Hematopoietic multipotent progenitor cell (in vitro differentiated cells): ENCODE results near the gene SSH2. TPM values are rescaled to one million over a fixed set of nuclear protein-coding genes. Genes with fewer than 3 reads are reported as not detected.
"Not testable (repeated sequence)": the region's sequence is repeated elsewhere in the genome, so short reads cannot be mapped to it uniquely, and the experiment has no call there.

Experiments used
- DNase-seq, 3 donors: peaks; one replicate each; pipeline ENCODE4 v3.0.0-alpha.2; 2011 to 2015; ENCODE audit warnings: low read depth in 2 of 3, low spot score in 2 of 3
- total RNA-seq: library from RNA; depleted of rRNA; stranded (reverse); fragments of >200 nt; gene quantifications from one replicate; pipeline ENCODE4 v1.2.3, GENCODE V29; 2012

Gene SSH2
- total RNA-seq, 1 donor: 19.7 TPM

DNA sequence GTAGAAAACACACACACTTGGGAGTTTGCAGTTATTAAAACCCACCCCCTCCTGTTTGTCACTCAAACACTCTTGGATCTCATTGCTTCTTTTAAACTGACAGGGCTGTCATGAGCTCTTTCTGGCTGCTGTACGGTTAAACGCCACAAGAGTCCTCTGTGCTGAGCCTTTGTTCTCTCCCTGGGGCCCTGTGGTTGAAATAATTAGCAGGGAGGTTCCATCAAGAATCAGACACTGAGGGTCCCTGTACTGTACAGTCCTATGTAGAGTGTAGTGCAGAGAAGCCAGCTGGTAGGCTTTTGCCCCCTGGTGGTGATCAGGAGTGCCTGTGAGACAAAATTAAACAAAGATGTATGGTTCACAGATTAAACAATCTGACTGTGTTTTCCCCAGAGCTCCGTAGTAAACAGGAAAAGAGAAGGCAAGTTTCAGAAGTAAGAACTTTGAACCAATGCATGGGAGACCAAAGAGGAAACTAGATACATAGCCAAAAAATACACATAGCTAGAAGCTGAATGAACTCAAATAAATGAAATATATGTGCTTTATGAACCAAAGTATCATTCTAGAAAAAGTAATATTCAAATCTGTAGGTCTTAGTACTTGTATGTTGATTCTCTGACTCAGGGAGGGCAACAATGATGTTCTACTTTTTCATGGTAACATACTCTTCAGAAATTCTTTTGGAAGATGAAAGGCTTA lies 1.4 kb upstream of the SSH2 start:
- DNase-seq: peak; percentile 43 to 92 (median 87)

DNA sequence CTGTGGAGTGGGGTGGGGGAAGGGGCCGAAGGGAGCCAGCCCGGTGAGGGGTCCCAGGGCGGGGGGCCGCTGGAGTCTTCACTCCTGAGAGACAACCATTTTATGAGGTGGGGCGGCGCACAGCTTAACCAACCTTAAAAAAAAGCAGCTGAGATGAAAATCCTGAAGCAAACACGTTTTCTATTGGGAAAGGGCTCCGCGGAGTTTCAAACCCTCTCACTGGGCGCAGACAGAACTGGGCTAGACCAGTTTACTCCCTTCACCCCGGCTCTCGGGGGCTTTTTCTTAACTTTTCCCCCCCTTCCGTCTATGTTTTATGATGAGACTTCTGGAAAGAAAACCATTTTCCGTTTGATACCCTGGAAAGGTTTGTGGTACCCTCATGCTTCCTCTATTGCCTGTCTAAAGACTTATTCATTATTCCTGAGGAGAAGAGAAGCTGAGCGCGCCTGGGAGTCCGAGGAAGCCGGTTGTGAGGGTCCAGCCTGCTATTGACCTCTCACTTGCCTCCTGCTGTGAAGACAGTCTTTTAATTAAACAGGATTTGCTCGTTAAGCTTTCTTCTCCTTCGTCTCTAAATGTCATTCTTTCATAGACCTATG lies 482 bp upstream of the SSH2 start:
- peak in 1 of 3 donors; percentile 6 for DNase-seq

DNA sequence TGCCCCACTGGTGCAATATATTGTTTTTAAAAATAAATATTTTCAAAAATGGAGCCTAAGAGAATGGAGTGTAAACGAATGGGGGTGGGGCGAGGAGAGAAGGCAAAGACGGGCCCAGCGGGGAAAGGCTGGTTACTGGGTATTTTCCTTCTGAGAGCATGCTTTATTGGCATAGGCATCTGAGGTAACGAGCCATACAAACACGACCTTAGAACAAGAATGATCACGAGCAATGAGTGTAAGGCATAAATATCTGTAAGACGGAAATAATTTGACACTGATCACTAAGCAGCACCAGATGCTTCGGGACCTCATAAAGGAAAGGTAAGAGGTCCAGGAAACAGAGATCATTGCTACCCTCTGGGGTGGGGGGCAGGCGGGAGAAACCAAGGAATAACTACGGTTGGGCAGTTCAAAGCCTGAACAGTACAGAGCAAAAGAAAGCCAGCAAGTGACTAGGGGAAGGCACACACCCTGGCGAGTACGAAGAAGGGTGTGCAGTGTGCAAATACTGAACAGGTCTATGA lies 959 bp downstream of the SSH2 start:
- peak in 2 of 3 donors; percentile 36 to 59 for DNase-seq

DNA sequence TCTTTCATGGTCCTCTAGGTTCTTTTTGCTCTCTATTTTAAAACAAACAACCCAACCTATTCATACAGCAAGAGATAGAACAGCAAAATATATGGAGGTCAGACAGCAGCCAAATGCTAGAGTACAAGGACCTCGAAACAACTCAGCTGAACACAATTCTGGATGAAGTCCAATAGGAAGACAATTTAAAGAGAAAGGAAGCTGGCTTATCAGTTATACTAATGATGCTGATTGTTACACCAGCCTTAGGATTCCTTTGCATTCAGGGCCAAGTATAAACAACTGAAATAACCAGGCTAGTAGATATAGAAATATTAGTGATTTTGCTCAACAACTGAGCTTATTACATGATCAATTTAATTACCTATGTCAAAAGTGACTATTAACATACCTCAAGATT lies 2.5 kb downstream of the SSH2 start:
- no peak for DNase-seq

DNA sequence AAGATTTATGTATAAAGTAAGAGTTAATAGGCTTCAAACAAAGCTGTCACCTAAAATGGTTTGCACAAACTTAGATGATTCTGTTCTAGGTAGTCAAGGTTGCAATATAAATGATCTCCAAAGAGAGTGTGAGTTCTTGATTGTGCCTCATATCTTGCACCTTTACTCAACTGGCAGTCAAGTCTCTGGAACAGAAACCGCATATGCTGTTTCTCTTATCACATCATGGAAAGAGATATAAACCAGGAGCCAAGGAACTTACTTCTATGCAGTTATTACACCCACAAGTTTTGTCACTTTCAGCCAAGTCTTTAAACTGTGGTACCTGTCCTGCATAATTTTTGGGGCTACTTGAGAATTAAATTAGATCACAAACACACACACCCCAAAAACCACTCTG lies 5.2 kb downstream of the SSH2 start:
- no peak for DNase-seq

DNA sequence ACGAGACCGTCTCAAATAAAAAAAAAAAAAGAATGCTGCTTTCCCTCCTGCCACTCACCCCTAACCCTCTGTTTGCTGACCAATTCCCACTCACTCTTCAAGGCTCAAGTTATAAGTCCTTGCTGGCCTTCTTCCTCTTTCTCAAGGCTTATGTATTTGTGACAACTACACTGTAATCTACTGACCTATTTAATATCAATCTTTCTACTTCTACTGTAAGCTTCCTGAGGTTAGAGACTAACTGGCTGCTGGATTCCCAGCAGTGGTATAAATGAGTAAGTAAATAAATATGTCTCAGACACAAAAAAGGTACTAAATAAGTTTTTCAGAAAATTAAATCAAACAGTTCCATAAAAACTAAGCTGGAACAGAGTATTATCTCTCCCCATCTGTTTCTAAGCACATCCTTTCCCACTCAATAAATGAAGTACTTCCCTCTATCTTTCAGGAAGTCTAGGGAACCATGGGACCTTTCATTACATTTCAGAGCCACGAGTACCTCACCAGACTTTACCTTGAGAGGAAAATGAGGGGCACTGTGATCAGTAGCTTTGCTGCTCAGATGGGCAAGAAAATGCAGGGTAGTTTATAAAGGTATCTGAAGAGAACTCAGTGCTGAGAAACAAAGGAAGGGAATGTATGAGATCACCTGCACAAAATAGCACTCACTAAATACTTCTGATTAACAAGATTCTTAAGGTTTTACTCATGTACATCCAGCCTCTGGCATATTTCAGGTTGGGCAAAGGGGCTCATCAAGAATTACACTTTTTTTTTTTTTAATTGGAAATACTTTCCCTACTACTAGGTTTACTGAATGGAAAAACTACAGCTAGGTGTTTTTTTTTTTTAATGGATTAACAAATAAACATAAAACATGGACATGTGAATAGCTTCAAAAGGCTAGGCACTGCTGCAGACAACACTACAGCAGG lies 10.8 kb downstream of the SSH2 start:
- peak in 1 of 3 donors; percentile 26 for DNase-seq

DNA sequence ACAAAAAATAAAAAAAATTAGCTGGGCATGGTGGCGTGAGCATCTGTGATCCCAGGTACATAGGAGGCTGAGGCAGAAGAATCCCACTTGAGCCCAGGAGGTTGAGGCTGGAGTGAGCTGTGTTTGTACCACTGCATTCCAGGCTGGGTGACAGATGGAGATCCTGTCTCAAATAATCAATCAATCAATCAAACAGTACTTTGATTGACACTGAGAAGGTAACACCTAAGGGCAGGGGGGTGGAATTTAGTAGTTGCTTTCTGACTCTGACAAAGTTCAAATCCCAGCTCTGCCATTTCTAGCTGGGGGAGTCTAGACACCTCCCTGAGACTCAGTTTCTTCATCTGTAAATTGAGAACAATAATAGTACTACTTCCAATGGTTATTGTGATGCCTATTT lies 12.0 kb downstream of the SSH2 start:
- DNase-seq: no peak

DNA sequence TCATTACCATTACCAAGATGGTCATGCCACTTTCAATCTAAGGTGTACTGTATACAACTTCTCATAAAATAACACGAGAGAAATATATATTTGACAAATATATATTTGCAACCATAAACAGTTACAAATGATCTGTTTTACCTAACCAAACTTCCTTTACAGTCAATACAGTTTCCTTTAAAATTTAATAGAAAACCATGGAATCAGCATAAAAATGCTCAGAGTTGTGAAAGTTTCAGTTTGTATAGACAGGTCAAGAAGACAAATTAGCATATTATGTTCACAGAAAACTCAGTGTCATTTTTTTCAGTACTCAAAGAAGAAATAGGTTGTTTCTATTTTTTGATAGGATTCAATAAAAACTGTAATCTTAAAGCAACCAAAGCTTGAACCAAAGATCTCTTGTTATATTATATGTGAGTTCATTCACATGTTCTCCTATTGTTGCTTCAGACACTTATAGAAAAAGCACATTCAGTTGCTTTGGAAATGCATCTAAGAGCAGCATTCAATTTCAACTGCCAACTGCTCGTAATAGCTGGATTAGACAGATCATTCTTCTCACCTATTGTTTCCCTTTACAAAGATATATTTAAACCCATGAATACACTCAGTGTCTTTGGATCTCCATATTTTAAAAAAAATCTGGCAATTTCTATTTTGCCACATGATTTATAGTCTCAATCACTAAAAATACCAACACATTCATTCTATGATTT lies 15.1 kb downstream of the SSH2 start:
- no peak for DNase-seq

DNA sequence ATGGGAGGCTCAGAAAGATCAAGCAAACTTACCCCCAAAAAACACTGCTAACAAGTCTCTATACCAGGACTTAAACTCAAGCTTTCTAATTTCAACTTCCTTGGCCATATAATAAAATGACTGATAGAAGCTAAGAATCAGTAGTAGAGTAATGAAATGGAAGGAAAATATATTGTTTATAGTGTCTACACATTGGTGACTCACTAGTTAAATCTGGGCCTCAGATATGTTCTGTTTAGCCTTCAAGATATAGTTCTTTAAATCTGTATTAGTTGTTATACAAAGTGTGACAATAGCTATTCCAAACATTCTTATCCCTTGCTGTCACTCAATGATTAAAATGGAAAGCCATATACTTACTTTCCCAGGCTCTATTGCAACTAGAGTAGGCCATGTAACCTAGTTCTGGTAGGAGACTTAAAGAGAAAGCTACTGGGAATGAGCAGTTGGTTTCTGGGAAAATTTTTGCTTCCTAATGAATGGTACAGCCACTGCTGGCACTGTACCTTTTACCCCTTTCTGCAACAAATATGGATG lies 18.3 kb downstream of the SSH2 start:
- no peak for DNase-seq

DNA sequence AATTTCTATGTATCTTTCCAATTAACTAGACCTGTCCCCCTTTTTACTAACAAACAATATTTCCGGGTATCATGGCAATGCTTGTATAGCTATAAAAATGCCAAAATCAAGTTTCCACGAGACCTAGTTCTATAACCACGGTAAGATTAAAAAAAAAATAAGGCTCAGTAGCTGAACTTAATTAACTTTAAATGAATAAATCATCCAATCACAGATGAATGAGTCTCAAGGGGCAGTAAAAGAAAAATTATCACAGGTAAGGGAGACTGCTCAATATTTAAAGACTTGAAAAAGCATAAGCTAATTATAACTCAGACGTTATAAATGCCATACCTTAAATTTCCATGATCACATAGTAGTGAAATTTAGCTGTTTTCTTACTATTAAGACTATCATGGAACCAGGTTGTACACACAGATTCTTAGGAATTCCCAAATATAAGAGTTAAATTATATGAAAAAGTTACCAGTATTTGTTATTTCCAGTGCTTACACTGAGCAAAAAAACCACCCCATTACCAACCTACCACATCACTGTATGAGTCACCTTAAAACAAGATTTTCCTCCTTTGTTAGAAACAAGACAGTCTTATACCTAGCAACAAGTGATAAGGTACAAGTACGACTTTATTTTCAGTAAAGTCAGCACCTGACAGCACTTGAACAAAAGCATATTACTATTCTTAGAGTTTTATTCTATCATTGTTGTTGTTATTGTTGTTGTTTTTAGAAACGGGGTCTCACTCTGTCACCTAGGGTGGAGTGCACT lies 20.6 kb downstream of the SSH2 start:
- peak in 1 of 3 donors; percentile 3 for DNase-seq

DNA sequence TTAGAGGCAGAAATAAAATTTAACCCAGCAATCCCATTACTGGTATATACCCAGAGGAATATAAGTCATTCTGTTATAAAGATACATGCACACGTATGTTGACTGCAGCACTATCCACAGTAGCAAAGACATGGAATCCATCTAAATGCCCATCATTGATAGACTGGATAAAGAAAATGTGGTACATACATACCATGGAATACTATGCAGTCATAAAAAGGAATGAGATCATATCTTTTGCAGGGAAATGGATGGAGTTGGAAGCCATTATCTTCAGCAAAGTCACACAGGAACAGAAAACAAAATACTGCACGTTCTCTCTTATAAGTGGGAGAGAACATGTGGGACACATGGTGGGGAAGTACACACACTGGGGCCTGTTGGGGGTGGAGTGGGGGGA lies 23.1 kb downstream of the SSH2 start:
- no peak for DNase-seq

DNA sequence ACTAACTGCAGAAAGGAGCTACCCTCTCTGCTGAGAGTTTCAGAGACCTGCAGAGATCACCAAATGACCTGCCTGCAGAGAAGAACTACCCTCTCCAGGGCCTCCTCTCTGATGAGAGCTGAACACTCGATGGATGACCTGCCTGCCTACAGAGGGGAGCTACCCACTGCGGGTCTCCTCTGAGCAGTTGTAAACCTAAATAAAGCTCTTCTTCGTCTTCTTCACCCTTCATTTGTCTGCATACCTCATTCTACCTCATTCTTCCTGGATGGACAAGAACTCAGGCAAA lies 24.2 kb downstream of the SSH2 start:
- no peak for DNase-seq

DNA sequence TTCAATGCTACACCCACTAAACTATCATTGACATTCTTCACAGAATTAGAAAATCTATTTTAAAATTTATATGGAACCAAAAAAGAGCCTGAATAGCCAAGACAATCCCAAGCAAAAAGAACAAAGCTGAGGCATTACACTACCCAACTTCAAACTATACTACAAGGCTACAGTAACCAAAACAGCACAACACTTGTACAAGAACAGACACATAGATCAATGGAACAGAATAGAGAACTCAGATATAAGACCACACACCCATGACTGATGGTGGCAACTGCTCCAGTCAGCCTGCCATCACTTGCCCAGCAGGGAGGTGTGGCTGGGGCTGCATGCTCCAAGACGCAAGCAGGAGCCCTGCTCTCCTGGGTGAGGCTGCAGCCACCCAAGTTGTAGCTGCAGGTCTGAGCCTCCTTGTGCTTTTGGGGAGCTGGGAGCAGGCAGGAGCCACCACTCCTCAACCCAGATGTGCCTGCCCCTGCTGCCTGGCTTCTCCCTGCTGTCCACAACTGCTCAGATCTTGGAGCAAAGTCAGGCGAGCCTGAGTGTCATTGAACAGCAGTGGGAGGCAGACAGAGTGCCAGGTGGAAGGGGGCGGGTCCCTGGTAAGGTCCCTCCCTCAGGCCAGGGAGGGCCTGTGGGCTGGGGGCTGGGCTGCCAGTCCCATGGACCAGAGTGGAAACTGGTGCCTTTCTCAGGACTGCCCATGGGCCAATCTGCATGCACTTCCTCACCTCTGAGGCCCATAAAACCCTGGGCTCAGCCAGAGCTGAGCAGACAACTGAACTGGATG lies 24.7 kb downstream of the SSH2 start:
- no peak for DNase-seq

DNA sequence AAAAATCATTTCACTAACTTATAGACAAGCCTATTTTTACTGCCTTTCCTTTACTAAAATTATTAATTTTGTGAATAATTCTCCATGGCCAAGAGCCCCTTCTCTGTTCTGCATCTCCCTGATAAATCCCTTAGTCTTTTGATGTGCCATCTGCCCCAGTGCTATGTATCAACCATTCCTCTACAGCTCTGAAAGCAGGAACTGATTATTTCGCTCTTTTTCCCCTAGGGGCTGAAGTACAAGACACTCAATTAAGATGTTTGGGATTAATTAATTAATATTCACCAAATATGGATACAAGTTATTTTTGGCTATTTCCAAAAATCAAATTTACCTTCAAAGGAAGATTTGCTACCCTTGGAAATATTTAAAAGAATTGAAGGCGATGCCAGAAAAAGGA lies 26.6 kb downstream of the SSH2 start:
- no peak for DNase-seq

DNA sequence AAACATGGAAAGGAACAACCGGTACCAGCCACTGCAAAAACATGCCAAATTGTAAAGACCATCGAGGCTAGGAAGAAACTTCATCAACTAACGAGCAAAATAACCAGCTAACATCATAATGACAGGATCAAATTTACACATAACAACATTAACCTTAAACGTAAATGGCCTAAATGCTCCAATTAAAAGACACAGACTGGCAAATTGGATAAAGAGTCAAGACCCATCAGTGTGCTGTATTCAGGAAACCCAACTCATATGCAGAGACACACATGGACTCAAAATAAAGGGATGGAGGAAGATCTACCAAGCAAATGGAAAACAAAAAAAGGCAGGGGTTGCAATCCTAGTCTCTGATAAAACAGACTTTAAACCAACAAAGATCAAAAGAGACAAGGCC lies 32.9 kb downstream of the SSH2 start:
- DNase-seq: not testable (repeated sequence)

DNA sequence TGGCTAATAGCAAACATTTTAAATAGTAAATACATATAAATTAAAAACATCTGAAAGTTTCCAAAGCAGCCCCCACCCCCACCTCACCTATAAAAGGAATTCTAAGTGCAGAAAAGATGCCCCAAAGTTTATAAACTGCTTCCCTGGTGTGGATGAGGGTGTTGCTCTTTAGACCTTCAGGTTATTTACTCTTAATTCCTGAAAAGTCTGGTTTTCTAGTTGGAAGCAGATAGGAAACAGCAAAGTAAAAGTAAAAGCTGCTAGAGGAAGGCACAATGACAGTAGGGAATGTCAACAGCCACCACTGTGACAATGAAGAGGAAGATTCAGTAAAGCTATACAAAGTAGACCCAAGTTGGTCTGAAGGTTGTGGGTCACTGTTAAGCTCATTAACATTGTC lies 37.8 kb downstream of the SSH2 start:
- no peak for DNase-seq

DNA sequence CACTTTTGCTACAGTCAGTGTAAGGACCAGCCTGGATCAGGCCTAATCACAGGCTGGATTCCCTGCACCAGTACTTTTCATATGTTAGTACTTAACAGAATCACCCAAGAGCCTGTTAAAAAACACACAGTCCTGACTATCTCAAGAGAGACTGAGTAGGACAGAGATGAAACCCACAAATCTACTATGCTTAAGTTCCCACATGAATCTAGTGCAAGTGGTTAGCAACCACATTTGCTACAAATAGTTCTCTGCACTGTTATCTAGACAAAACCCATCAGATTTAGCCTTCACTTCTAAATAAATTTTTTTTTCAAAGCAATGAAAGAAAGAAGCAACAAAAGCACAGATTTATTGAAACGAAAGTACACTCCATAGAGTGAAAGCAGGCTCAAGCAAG lies 38.9 kb downstream of the SSH2 start:
- no peak for DNase-seq

DNA sequence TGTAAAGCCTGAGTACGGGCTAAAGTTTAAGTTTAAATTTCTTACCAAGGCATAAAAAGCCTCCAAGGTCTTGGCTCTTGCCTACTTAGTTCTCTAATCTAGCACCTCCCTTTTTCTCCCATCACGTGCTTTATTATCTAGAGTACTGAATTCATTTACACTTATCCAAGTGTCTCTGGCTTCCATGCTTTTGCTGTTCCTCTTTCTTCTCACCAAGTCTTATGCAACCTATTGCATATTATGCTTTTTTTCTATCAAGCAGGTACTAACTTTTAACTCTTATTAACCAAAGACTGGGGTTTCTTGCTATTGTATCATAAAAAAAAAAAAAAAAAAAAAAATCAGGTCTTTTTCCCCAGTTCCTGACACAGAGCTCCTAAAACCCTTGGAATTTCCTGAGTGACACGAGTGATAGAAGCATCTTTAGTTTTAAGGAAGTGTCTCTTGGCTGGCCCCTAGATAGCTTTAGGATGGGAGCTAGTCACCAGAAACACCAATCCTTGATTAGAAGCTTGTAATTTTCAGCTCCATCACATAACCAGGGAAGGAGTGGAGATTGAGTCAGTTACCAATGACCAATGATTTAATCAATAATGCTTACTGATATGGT lies 44.9 kb downstream of the SSH2 start:
- DNase-seq: no peak

DNA sequence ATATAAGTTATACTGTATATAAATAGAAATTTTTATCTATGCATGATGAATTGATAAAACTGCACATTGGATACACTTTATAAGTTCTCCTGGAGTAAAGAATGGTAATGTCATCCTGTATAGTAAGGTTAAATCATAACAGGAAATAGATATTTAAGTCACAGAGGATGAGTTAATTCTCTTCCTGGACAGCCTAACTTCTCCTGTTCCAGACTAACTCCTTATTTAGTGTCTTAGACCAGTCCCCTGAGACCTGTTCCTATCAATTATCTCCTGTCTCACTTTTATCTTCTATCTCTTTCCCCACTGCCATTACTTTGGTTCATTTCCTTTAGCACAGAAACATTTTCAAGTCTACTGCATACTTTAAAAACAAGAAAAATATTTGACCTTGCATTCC lies 46.5 kb downstream of the SSH2 start:
- DNase-seq: no peak
